Duodenal mucosa (tissue), 2 donors: ENCODE results near the gene MTHFR.

Experiments used
- H3K27ac ChIP-seq: one replicate; pipeline ENCODE4 v1.7.0; 2013; ENCODE audit warnings: low read depth, low read length
- H3K27me3 ChIP-seq, 2 donors: one replicate each; pipeline ENCODE4 v1.7.0; 2013; ENCODE audit warnings: low read length in 2 of 2, control low read depth in 1 of 2; ENCODE audit not compliant: insufficient read depth in 2 of 2, control insufficient read depth in 1 of 2
- H3K36me3 ChIP-seq, 2 donors: one replicate each; pipeline ENCODE4 v1.7.0; 2013; ENCODE audit warnings: low read length in 2 of 2, control low read depth in 1 of 2; ENCODE audit not compliant: insufficient read depth in 2 of 2, control insufficient read depth in 1 of 2
- H3K4me1 ChIP-seq, 2 donors: one replicate each; pipeline ENCODE4 v1.7.0; 2013; ENCODE audit warnings: low read length in 2 of 2, control low read depth in 1 of 2; ENCODE audit not compliant: insufficient read depth in 2 of 2, control insufficient read depth in 1 of 2
- H3K4me3 ChIP-seq, 2 donors: one replicate each; pipeline ENCODE4 v1.7.0; 2013; ENCODE audit warnings: low read length in 2 of 2, low read depth in 1 of 2
- H3K9ac ChIP-seq, 2 donors: one replicate each; pipeline ENCODE4 v1.7.0; 2013; ENCODE audit warnings: low read length in 2 of 2, low read depth in 1 of 2
- H3K9me3 ChIP-seq, 2 donors: one replicate each; pipeline ENCODE4 v1.7.0; 2013; ENCODE audit warnings: low read length in 2 of 2, control low read depth in 1 of 2; ENCODE audit not compliant: control insufficient read depth in 1 of 2

The MTHFR gene

DNA sequence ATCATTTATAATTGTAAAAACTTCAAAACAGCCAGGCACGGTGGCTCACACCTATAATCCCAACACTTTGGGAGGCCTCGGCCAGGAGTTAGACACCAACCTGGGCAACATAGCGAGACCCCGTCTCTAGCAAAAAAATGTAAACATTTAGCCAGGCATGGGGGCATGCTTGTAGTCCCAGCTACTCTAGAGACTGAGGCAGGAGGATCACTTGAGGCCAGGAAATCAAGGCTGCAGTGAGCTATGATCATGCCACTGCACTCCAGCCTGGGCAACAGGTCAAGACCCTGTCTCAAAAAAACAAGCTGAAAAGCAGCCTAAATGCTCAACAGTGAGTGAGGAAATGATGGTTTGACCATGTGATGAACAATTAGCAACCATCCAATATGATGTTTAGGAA lies 36.5 kb downstream of the MTHFR start:
- Histone ChIP-seq H3K9ac (no peak overlapping the region), H3K36me3 (no peaks in the 10 kb centered on the region), H3K9me3 (no peaks in the 10 kb centered on the region), H3K27me3 (no peaks in the 10 kb centered on the region), H3K27ac (no peak overlapping the region), H3K4me1 (no peaks in the 10 kb centered on the region), H3K4me3 (no peak overlapping the region)

DNA sequence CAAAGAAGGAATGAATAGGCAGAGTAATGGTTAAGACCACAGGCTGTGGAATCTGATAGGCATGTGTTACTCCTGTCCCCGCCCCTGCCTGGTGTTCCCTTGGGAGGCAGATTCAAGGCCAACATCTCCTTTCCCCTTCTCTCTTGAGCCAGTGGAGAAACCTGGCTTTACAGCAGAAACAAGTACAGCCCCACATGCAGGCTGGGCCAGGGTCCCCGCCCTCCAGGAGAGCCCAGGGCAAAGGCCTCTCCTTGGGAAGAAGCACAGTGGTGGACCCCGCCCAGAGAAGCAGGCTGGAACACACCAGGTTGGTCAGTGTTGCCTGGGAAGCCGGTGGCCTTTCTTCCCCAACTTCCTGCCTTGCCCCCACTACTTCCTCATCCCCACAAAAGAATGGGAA lies 36.9 kb downstream of the MTHFR start:
- Histone ChIP-seq H3K27ac (no peak overlapping the region), H3K9ac (no peak overlapping the region), H3K9me3 (no peaks in the 10 kb centered on the region), H3K4me3 (no peak overlapping the region), H3K4me1 (no peaks in the 10 kb centered on the region), H3K27me3 (no peaks in the 10 kb centered on the region), H3K36me3 (no peaks in the 10 kb centered on the region)

DNA sequence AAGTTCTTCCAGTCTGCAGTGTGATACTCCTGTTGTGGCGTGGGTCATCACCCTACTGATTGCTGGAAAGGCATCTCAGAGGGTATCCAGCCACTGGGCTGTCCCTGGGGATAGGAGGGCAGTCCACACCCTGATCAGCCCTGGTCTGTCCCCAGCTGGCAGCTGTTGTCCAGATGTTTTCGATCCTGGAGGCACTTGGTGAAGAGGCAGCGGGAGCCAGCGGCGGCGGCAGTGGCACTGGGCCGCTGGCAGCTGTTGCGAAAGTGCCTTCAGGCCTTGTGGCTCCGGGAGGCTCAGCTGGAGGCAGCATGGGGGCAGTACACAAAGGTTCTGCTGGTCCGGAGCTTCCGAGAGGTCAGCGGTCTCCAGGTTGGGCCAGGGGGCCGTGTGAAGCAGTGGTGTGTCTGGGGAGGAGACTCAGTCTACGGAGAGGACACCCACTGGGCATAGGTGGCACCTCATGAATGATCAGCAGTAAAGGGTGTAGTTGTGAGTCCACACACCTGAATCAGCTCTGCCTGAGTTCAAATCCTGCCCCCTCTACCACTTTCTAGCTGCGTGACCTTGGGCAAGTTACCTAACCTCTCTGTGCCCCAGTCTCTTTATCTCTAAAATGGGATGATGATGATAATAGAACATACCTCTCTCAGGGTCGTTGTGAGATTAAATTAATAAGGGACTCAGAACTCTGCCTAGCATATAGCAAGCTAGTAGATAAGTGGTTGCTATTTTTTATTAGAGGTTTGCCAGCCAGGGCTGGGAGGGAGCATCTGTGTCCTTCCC lies 37.7 kb downstream of the MTHFR start:
- Histone ChIP-seq H3K4me1 (no peaks in the 10 kb centered on the region), H3K27ac (no peak overlapping the region), H3K27me3 (no peaks in the 10 kb centered on the region), H3K9me3 (no peaks in the 10 kb centered on the region), H3K4me3 (no peak overlapping the region), H3K36me3 (no peaks in the 10 kb centered on the region), H3K9ac (no peak overlapping the region)

DNA sequence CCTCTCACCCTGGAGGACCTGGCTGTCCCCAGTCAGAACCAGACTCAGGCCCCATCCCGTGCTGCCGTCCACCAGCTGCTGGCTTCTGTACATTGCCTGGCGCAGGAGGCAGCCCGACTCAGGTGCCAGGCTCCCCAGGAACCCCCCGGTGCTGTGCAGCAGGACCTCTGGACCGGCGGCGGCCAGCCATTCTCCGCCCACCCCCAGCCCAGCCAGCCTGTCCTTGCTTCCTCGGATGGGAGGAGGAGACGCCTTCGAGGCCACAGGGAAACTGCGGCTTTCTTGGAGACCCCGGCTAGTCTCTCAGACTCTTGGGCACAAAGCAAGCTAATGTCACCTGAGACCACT lies 39.4 kb downstream of the MTHFR start:
- Histone ChIP-seq H3K27me3 (peaks cover 7 to 11% of the 10 kb centered on the region in 2 donors), H3K9me3 (no peaks in the 10 kb centered on the region), H3K4me1 (peaks cover 0 to 5% of the 10 kb centered on the region in 2 donors), H3K4me3 (no peak overlapping the region), H3K36me3 (no peaks in the 10 kb centered on the region), H3K9ac (no peak overlapping the region), H3K27ac (no peak overlapping the region)

DNA sequence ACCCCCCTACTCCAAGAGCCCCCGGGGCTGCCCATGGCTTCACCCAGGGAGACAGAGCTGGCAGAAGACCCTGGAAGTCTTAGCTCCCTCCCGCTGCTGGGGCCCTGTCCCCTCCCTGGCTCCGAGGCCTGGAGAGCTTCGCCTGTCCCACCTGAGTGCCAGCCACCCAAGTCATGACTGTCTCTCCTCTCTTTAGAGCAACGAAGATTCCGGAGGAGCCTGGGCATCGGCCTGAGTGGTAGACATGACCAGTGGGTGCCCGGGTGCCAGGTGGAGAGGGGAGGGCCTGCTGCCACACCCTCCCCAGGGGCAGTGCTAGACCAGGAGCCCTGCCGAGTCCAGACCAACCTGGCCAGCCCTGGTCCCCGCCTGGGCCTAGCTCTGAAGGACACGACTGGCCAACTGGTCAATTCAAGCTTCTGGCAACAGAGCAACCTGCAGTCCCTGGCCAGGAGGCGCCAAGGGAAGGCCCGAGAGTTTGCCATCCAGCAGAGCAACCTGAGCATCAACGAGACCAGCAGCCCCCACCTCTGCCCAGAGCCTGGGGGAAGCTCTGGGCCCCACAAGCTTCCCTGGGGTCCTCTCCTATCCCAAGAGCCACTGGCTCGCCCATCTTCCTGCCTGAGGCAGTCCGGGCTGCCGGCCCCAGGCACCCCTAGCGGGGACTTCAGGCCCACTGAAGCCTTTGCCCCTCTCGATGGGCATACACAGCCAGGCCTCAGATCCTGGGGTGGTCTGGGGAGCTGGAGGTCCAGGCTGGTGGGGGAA lies 39.9 kb downstream of the MTHFR start:
- peaks cover 7 to 14% of the 10 kb centered on the region in 2 donors for H3K27me3 ChIP-seq
- no peak overlapping the region for H3K27ac ChIP-seq
- no peaks in the 10 kb centered on the region for H3K36me3 ChIP-seq
- H3K9me3 ChIP-seq = no peaks in the 10 kb centered on the region
- H3K9ac ChIP-seq = no peak overlapping the region
- H3K4me1 ChIP-seq = peaks cover 0 to 5% of the 10 kb centered on the region in 2 donors
- no peak overlapping the region for H3K4me3 ChIP-seq

DNA sequence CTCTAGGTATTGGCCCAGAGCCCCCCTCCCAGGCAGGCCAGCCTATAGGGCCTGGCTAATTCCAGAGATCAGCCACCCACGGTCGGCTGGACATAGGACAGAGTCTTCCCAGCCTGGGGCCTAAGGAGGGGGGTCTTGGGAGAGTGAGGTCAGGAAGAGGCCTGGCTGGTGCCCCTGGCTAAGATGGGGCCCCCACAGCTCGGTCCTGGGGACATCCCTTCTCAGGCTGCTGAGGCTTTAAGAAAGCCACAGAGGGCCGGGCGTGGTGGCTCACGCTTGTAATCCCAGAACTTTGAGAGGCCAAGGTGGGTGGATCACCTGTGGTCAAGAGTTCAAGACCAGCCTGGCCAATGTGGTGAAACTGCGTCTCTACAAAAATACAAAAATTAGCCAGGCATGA lies 41.2 kb downstream of the MTHFR start:
- H3K36me3 ChIP-seq = no peaks in the 10 kb centered on the region
- peaks cover 7 to 14% of the 10 kb centered on the region in 2 donors for H3K27me3 ChIP-seq
- H3K27ac ChIP-seq = no peak overlapping the region
- H3K9ac ChIP-seq = no peak overlapping the region
- H3K4me3 ChIP-seq = no peak overlapping the region
- H3K9me3 ChIP-seq = no peaks in the 10 kb centered on the region
- peaks cover 0 to 5% of the 10 kb centered on the region in 2 donors for H3K4me1 ChIP-seq

DNA sequence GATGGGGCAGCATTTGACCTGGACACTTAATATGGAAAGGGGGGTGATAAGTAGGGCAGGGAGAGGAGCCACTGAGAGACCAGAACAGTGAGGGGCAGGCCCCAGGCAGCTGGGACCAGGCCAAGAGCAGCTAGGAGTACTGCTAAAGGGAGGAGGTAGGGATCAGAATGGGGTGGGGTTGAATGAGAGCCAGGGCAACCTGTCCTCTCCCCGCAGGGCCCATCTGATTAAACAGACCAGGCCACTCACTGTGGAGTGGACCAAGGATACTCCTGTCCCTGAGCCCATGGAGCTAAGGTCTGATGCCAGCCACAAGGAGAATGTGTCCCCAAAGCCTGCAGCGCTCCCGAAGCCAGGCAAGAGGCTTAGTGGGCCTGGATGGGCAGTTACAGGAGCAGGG lies 41.6 kb downstream of the MTHFR start:
- Histone ChIP-seq H3K9ac (no peak overlapping the region), H3K4me3 (no peak overlapping the region), H3K27ac (no peak overlapping the region), H3K4me1 (peaks cover 0 to 5% of the 10 kb centered on the region in 2 donors), H3K9me3 (no peaks in the 10 kb centered on the region), H3K27me3 (peaks cover 7 to 14% of the 10 kb centered on the region in 2 donors), H3K36me3 (no peaks in the 10 kb centered on the region)

DNA sequence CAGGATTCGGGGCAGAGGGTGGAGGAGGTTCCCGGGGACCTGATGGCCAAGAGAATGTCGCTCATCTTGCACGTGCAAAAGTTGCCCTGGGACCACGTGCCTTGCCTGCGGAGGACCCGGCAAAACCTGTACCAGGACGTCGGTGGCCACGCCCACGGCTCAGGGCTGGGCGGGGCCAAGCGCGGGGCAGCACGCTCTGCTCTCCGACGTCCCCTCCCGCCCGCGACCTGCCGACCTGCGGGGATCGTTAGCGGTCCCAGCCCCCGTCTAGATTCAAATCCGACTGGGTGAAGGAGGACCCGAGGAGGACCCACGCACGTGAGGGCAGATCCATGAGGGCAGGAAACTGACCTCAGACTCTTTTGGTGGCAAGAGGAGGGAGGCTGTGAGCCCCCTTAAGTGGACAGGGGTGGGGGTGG lies 43.8 kb downstream of the MTHFR start, which contains the start of gene C1orf167:
TSS of gene C1orf167 (plus strand) at position 206 of the 419 bp plus-strand sequence. CDS start 2,208 bp downstream, outside the sequence.
- Histone ChIP-seq H3K9me3 (no peaks in the 10 kb centered on the region), H3K9ac (no peak within 1 kb of the TSS), H3K36me3 (no peaks in the 10 kb centered on the region), H3K4me3 (no peak within 1 kb of the TSS), H3K27ac (no peak within 1 kb of the TSS), H3K4me1 (peaks cover 0 to 5% of the 10 kb centered on the region in 2 donors), H3K27me3 (peaks cover 7 to 14% of the 10 kb centered on the region in 2 donors)

DNA sequence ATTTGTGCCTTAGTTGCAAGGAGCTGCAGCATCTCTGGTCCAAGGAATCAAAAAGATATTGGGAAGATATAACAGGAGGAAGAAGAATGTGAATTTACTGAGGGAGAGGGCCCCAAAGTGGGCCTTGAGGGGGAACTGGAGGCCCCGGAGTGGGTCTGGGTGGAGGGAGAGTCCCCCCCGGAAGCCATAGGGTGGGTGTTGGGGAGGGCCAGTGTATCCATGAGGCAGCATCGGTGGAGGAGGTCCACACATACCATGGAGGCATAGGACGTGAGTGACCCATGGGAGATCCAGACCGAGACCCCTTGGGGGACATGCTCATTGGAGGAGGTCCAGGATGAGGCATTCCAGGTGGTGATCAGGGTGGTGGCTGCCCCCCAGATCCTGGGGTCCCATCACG lies 44.5 kb downstream of the MTHFR start:
- Histone ChIP-seq H3K4me3 (no peak overlapping the region), H3K27ac (no peak overlapping the region), H3K4me1 (peaks cover 0 to 5% of the 10 kb centered on the region in 2 donors), H3K9me3 (no peaks in the 10 kb centered on the region), H3K36me3 (no peaks in the 10 kb centered on the region), H3K27me3 (peaks cover 7 to 14% of the 10 kb centered on the region in 2 donors), H3K9ac (no peak overlapping the region)

DNA sequence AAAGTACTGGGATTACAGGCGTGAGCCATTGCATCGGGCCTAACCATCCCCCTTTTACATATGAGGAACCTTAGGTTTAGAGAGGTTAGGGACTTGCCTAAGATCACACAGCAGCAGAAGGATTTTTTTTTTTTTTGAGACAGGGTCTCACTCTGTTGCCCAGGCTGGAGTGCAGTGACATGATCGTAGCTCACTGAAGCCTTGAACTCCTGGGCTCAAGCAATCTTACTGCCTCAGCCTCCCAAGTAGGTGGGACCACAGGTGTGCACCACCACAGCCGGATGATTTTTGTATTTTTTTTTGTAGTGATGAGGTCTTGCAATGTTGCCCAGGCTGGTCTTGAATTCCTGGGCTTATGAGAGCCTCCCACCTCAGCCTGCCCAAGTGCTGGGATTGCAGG lies 46.0 kb downstream of the MTHFR start:
- no peaks in the 10 kb centered on the region for H3K36me3 ChIP-seq
- H3K27me3 ChIP-seq = peaks cover 7 to 14% of the 10 kb centered on the region in 2 donors
- H3K9ac ChIP-seq = no peak overlapping the region
- peaks cover 0 to 5% of the 10 kb centered on the region in 2 donors for H3K4me1 ChIP-seq
- H3K4me3 ChIP-seq = no peak overlapping the region
- no peak overlapping the region for H3K27ac ChIP-seq
- no peaks in the 10 kb centered on the region for H3K9me3 ChIP-seq
